H1 (cell line): ENCODE results near the gene CHD6. TPM values are rescaled to one million over a fixed set of nuclear protein-coding genes. Genes with fewer than 3 reads are reported as not detected.

Source experiments
- BACH1 ChIP-seq: IDR thresholded peaks from 2 replicates; pipeline ENCODE4 v1.6.1; 2012; ENCODE audit warnings: low read length, improper control_type of control experiment
- CBX8 ChIP-seq: fragments of 300-800, 300-1000 bp; sonication (generic); IDR thresholded peaks from 2 replicates; pipeline ENCODE4 v1.7.1; 2016; ENCODE audit warnings: low read depth, low read length, borderline replicate concordance
- CHD7 ChIP-seq: fragments of 300-600 bp; sonication (generic); IDR thresholded peaks from 2 replicates; pipeline ENCODE4 v1.7.1; 2012; ENCODE audit warnings: low read length, moderate library complexity, mild to moderate bottlenecking, inconsistent platforms; ENCODE audit not compliant: insufficient replicate concordance
- E2F6 ChIP-seq: IDR thresholded peaks from 2 replicates; pipeline ENCODE4 v1.6.1; 2012; ENCODE audit warnings: inconsistent platforms
- EZH2 ChIP-seq: fragments of 200-600 bp; sonication (generic); IDR thresholded peaks from 2 replicates; pipeline ENCODE4 v1.7.1; 2012; ENCODE audit warnings: low read depth, mild to moderate bottlenecking, moderate library complexity, low read length, inconsistent platforms; ENCODE audit not compliant: severe bottlenecking
- PHF8 ChIP-seq: fragments of 200-600 bp; sonication (generic); conservative IDR thresholded peaks from 2 replicates; pipeline ENCODE4 v1.7.1; 2012; ENCODE audit warnings: low read depth, mild to moderate bottlenecking, inconsistent platforms, low read length, moderate library complexity
- TAF7 ChIP-seq: optimal IDR thresholded peaks from 2 replicates; pipeline ENCODE3; 2011; ENCODE audit warnings: low read depth, mild to moderate bottlenecking, inconsistent platforms, low read length, moderate library complexity, borderline replicate concordance
- polyA plus RNA-seq, 7 experiments: library from polyadenylated mRNA; depleted of rRNA in 3 of 7; stranded (reverse) in 5 of 7; unstranded in 2 of 7; fragments of >200 nt in 5 of 7; fragments of 200-250 nt in 2 of 7; gene quantifications; 1 replicate in 5 of 7; 2 replicates in 1 of 7; 4 replicates in 1 of 7; pipeline versions ENCODE4 v1.2.1 to v1.2.3, GENCODE V29; 2011 to 2013; ENCODE audit warnings: missing spikeins in 2 of 7, mixed read lengths in 2 of 7
- total RNA-seq: library from RNA; stranded (reverse); fragmentation: NEBNext Ultra II Directional; extraction: Animal tissue kit (Norgen Biotek cat#: 25700); gene quantifications from 2 replicates; pipeline ENCODE4 v1.2.1, GENCODE V29; 2021
- TF ChIP-seq, protein P1 (sequence below), 3 experiments: IDR thresholded peaks; 1 replicate in 2 of 3; 2 replicates in 1 of 3; pipeline versions ENCODE4 v1.5.1 to v1.6.1; 2011; ENCODE audit warnings: low read length in 3 of 3, mild to moderate bottlenecking in 3 of 3, inconsistent platforms in 2 of 3, low read depth in 1 of 3, moderate library complexity in 1 of 3; ENCODE audit not compliant: insufficient read depth in 1 of 3; ENCODE audit errors: control extremely low read depth in 1 of 3

CHD6 gene
- total and polyA plus RNA-seq, 2 of the 8 experiments (the other 6 are each of a cell fraction or from before 2014, with no cell fraction given): 11.1 to 62.9 TPM

GRCh38 chr20:41587956-41588355 lies 30.2 kb downstream of the CHD6 start (continued):
- TF ChIP-seq CHD7 (no peak), PHF8 (no peak), EZH2 (no peak), BACH1 (no peak), TAF7 (no peak), E2F6 (no peak), CBX8 (no peak)
- TF ChIP-seq, protein P1, sequence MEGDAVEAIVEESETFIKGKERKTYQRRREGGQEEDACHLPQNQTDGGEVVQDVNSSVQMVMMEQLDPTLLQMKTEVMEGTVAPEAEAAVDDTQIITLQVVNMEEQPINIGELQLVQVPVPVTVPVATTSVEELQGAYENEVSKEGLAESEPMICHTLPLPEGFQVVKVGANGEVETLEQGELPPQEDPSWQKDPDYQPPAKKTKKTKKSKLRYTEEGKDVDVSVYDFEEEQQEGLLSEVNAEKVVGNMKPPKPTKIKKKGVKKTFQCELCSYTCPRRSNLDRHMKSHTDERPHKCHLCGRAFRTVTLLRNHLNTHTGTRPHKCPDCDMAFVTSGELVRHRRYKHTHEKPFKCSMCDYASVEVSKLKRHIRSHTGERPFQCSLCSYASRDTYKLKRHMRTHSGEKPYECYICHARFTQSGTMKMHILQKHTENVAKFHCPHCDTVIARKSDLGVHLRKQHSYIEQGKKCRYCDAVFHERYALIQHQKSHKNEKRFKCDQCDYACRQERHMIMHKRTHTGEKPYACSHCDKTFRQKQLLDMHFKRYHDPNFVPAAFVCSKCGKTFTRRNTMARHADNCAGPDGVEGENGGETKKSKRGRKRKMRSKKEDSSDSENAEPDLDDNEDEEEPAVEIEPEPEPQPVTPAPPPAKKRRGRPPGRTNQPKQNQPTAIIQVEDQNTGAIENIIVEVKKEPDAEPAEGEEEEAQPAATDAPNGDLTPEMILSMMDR (IDR thresholded peaks at IDR 0.05; ENCODE audit: control extremely low read depth in 1 of 3, insufficient read depth in 1 of 3, low read depth in 1 of 3, low read length in 3 of 3): no peak
- TF ChIP-seq, all 59 proteins: peak for 0
